ENCODE data around the gene TMEM170B.

TMEM170B gene

GRCh38 chr6:11493974-11494373, 43.6 kb upstream of the TMEM170B start:
- H2AFZ ChIP-seq: no peak overlapping the region
- H3K4me2 ChIP-seq (ENCODE audit: low read length): no peak overlapping the region
- H3K27me3 ChIP-seq (ENCODE audit: control insufficient read depth, insufficient read depth, low read length): no peaks in the 10 kb centered on the region
- H3K27ac ChIP-seq: no peak overlapping the region
- H3K79me2 ChIP-seq: no peaks in the 10 kb centered on the region
- H3K4me1 ChIP-seq: peaks cover 8% of the 10 kb centered on the region
- no peak overlapping the region for H3K9ac ChIP-seq
- H3K9me3 ChIP-seq (ENCODE audit: control insufficient read depth, low read length): no peaks in the 10 kb centered on the region
- no peak overlapping the region for H3K4me3 ChIP-seq (ENCODE audit: low read depth, low read length)
- no peaks in the 10 kb centered on the region for H3K36me3 ChIP-seq (ENCODE audit: control insufficient read depth, insufficient read depth, low read length)
- TF ChIP-seq CTCF (IDR thresholded peaks at IDR 0.05): no peak

- no peaks in the 10 kb centered on the region for H3K27me3 ChIP-seq (ENCODE audit: control insufficient read depth, insufficient read depth, low read length)
- no peaks in the 10 kb centered on the region for H3K79me2 ChIP-seq
- H3K27ac ChIP-seq: no peak overlapping the region
- no peak for TF ChIP-seq CTCF (IDR thresholded peaks at IDR 0.05)
- H3K4me1 ChIP-seq: peaks cover 8% of the 10 kb centered on the region
- H3K36me3 ChIP-seq (ENCODE audit: control insufficient read depth, insufficient read depth, low read length): no peaks in the 10 kb centered on the region
- H2AFZ ChIP-seq: no peak overlapping the region
- H3K4me3 ChIP-seq (ENCODE audit: low read depth, low read length): no peak overlapping the region
- no peaks in the 10 kb centered on the region for H3K9me3 ChIP-seq (ENCODE audit: control insufficient read depth, low read length)
- H3K9ac ChIP-seq: no peak overlapping the region
- no peak overlapping the region for H3K4me2 ChIP-seq (ENCODE audit: low read length)
Measured at GRCh38 chr6:11494786-11495564, 42.6 kb upstream of the TMEM170B start.

- Histone ChIP-seq H3K4me2 (ENCODE audit: low read length) (peak overlapping the region; percentile 48), H2AFZ (peak overlapping the region; percentile 75), H3K27me3 (ENCODE audit: control insufficient read depth, insufficient read depth, low read length) (no peaks in the 10 kb centered on the region), H3K9ac (no peak overlapping the region), H3K79me2 (no peaks in the 10 kb centered on the region), H3K4me3 (ENCODE audit: low read depth, low read length) (no peak overlapping the region), H3K36me3 (ENCODE audit: control insufficient read depth, insufficient read depth, low read length) (no peaks in the 10 kb centered on the region), H3K27ac (no peak overlapping the region), H3K9me3 (ENCODE audit: control insufficient read depth, low read length) (no peaks in the 10 kb centered on the region), H3K4me1 (peaks cover 8% of the 10 kb centered on the region)
- TF ChIP-seq CTCF (IDR thresholded peaks at IDR 0.05): no peak
Measured at GRCh38 chr6:11495565-11496145, 41.9 kb upstream of the TMEM170B start.

GRCh38 chr6:11496152-11497060, 41.1 kb upstream of the TMEM170B start:
- Histone ChIP-seq H3K9me3 (ENCODE audit: control insufficient read depth, low read length) (no peaks in the 10 kb centered on the region), H2AFZ (peak overlapping the region; percentile 75), H3K4me1 (peaks cover 8% of the 10 kb centered on the region), H3K36me3 (ENCODE audit: control insufficient read depth, insufficient read depth, low read length) (no peaks in the 10 kb centered on the region), H3K27ac (no peak overlapping the region), H3K9ac (no peak overlapping the region), H3K79me2 (no peaks in the 10 kb centered on the region), H3K4me2 (ENCODE audit: low read length) (peak overlapping the region; percentile 48), H3K27me3 (ENCODE audit: control insufficient read depth, insufficient read depth, low read length) (no peaks in the 10 kb centered on the region), H3K4me3 (ENCODE audit: low read depth, low read length) (no peak overlapping the region)
- peak; percentile 91 for TF ChIP-seq CTCF (IDR thresholded peaks at IDR 0.05)
